HUES48 (cell line): ENCODE results near the gene SDR42E2.
A peak's percentile ranks its signal among the peaks of the same experiment; 100 is the strongest.

Experiments
- H3K27ac ChIP-seq: one replicate; pipeline ENCODE4 v1.7.0; 2013; ENCODE audit warnings: low read depth, low read length, inconsistent platforms
- H3K27me3 ChIP-seq: 2 replicates; pipeline ENCODE4 v1.6.1; 2013; ENCODE audit warnings: mild to moderate bottlenecking, low read length; ENCODE audit not compliant: control insufficient read depth, insufficient read depth
- H3K36me3 ChIP-seq: 2 replicates; pipeline ENCODE4 v1.6.1; 2013; ENCODE audit warnings: low read length; ENCODE audit not compliant: control insufficient read depth, insufficient read depth
- H3K4me1 ChIP-seq: 2 replicates; pipeline ENCODE4 v1.6.1; 2013; ENCODE audit warnings: mild to moderate bottlenecking, low read length; ENCODE audit not compliant: control insufficient read depth, insufficient read depth
- H3K4me3 ChIP-seq: 2 replicates; pipeline ENCODE4 v1.5.1; 2013; ENCODE audit warnings: mild to moderate bottlenecking, low read depth, low read length
- H3K9ac ChIP-seq: 2 replicates; pipeline ENCODE4 v1.6.1; 2013; ENCODE audit warnings: mild to moderate bottlenecking, low read depth, low read length, moderate library complexity
- H3K9me3 ChIP-seq: 2 replicates; pipeline ENCODE4 v1.6.1; 2013; ENCODE audit warnings: low read length; ENCODE audit not compliant: control insufficient read depth, insufficient read depth

Gene SDR42E2

DNA sequence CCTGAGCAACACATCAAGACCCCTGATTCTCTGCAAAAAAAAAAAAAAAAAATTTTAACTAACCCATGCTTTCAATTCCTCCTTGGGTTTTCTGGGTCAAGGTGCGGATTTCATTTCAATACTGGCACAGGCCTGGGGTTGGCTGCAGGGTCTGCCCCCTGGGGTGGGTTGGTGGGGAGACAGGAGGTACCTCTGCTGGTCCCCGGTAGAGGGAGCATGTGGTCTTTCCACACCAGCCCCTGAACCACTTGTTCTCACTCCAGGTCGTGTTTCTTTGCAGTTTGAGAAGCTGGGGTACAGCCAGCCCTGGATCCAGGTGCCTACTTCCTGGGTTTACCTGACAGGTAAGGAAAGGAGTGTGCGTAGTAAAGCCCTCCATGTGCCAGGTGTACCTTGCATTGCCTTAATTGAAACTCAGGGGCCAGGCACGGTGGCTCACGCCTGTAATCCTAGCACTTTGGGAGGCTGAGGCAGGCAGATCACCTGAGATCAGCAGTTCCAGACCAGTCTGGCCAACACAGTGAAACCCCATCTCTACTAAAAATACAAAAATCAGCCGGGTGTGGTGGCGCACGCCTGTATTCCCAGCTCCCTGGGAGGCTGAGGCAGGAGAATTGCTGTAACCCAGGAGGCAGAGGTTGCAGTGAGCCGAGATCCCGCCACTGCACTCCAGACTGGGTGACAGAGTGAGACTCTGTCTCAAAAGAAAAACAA is 21.8 kb downstream of the SDR42E2 start:
- H3K9me3 ChIP-seq: no peaks in the 10 kb centered on the region
- no peak overlapping the region for H3K9ac ChIP-seq
- no peaks in the 10 kb centered on the region for H3K36me3 ChIP-seq
- no peak overlapping the region for H3K4me3 ChIP-seq
- no peak overlapping the region for H3K27ac ChIP-seq
- H3K4me1 ChIP-seq: peaks cover 4% of the 10 kb centered on the region; the same call in 1 of the 2 replicates
- peaks cover under 1% of the 10 kb centered on the region; the same call in 1 of the 2 replicates for H3K27me3 ChIP-seq

DNA sequence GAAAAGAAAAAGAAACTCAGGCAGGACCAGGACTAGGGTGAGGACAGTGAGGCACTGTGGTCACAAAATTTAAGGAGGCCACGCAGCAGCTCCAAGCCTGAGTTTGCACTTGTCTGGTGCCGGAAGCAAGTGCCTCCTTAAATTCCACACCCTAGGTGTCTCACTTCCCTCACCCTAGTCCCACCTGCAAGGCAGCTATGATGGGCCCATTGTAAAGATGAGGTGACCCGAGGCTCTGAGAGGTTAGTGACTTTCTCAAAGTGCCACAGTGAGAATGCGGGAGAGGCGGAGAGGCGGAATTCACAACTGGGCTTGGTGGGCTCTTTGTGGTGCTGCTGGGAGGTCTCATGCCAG is 22.3 kb downstream of the SDR42E2 start:
- Histone ChIP-seq H3K9me3 (no peaks in the 10 kb centered on the region), H3K9ac (no peak overlapping the region), H3K27ac (no peak overlapping the region), H3K4me1 (peaks cover 9% of the 10 kb centered on the region), H3K36me3 (no peaks in the 10 kb centered on the region), H3K4me3 (no peak overlapping the region), H3K27me3 (peaks cover 6% of the 10 kb centered on the region; the same call in 1 of the 2 replicates)

DNA sequence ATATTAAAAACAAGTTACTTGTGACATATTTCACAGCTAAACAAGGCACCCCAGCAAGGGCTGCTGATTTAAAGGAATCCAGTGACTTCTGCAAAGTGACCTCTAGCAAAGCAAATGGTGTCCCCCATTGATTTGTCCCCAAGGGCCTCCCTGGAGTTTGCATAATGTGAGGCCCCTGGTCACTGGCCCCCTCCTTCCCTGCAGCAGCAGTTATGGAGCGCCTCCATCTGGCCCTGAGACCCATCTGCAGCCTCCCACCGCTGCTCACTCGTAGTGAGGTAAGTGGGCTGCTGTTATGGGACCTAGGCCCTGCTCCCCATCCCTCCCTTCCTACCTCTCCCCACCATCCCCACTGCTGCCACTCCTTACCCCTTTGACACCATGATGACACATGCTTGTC is 24.2 kb downstream of the SDR42E2 start:
- Histone ChIP-seq H3K27ac (no peak overlapping the region), H3K9ac (no peak overlapping the region), H3K9me3 (no peaks in the 10 kb centered on the region), H3K27me3 (peaks cover 9% of the 10 kb centered on the region; the same call in 1 of the 2 replicates), H3K36me3 (no peaks in the 10 kb centered on the region), H3K4me1 (peaks cover 12% of the 10 kb centered on the region), H3K4me3 (no peak overlapping the region)

DNA sequence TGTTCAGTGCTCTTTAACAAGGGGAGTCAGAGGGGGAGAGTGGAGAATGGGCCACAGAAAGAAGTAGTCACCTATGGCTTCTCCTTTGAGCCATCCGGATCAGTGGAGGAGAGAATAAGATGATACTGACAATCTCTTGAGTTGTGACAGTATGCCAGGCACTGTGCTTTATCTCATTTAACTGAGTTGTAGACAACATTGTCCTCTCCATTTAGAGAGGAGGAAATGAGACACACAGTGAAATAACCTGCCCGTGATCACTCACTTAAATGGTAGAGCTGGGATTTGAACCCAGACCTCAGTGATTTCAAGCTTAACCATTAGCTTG is 25.9 kb downstream of the SDR42E2 start:
- Histone ChIP-seq H3K9ac (no peak overlapping the region), H3K9me3 (no peaks in the 10 kb centered on the region), H3K27ac (no peak overlapping the region), H3K27me3 (peaks cover 9% of the 10 kb centered on the region; the same call in 1 of the 2 replicates), H3K36me3 (no peaks in the 10 kb centered on the region), H3K4me1 (peaks cover 20% of the 10 kb centered on the region), H3K4me3 (no peak overlapping the region)

DNA sequence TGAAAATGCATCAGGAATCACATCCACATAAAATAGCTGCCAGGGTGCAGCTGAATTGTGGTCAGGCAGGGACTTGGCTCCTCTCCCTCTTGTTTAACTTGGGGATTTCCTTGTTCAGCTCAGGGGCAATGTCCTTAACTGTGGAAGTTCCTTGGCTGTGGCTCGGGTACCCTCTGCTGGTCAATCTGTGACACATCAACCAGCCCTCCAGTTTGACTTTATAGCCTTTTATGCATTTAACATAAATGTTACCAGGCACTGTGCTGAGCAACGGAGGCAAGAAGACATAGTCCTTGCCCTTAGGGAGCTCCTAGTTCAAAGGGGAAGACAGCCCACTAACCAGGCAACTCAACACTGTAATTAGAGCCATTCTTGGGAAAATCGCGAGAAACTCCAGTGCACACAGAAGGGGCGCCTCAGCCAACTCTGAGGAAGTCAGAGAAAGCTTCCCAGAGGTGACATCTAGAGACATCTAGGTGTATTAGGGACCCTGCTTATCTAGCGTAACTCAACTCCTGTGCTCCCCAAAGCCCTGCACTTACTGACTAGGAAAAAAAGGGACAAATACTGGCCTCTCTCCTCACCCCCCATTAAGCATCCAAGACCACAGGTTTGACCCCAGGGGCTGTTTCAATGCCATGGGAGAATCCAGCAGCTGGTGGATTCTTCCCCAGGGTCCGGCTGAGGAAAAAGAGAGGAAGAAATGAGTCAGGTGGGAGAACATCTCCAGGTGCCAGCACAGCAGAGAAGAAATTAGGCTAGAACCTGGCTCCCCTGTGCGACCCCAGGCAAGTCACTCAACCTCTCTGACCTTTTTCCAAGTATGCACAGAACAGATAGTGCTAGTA is 26.5 kb downstream of the SDR42E2 start:
- Histone ChIP-seq H3K27me3 (peaks cover 9% of the 10 kb centered on the region; the same call in 1 of the 2 replicates), H3K9me3 (no peaks in the 10 kb centered on the region), H3K27ac (no peak overlapping the region), H3K4me1 (peaks cover 20% of the 10 kb centered on the region), H3K4me3 (peak overlapping the region; percentile 81; the same call in 1 of the 2 replicates), H3K36me3 (no peaks in the 10 kb centered on the region), H3K9ac (no peak overlapping the region)

DNA sequence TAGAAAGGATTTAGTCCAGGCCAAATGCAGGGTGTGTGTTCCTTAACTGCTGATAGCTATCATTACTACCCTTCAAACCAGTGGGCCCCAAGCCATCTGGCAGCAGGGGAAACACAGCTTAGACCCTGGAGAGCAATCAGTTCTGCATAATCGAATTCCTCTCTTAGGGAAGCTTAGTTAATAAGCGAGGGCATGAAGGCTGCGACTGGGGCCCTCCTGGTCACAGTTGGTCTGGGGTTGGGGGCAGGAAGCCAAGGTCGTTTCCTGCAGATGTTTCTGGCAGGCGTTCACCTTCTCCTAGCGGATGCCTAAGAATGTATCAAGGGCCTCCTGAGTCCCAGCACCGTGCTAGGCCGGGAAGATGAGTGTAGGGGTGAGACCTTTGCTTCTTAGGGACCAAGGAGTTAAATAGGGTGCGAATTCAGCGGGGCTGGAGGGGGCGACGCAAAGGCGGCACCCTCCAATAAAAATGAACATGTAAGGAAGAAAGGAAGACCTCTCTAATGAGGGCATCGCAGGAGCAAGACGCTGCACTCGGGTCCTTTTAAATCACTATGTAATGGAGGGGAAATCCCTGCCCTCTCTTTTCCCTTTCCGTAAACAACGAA is 27.3 kb downstream of the SDR42E2 start:
- H3K9ac ChIP-seq: no peak overlapping the region; the same call in 1 of the 2 replicates
- no peaks in the 10 kb centered on the region for H3K9me3 ChIP-seq
- H3K4me3 ChIP-seq: peak overlapping the region; percentile 81
- H3K27ac ChIP-seq: no peak overlapping the region
- peaks cover 20% of the 10 kb centered on the region for H3K4me1 ChIP-seq
- peaks cover 9% of the 10 kb centered on the region; the same call in 1 of the 2 replicates for H3K27me3 ChIP-seq
- H3K36me3 ChIP-seq: no peaks in the 10 kb centered on the region

DNA sequence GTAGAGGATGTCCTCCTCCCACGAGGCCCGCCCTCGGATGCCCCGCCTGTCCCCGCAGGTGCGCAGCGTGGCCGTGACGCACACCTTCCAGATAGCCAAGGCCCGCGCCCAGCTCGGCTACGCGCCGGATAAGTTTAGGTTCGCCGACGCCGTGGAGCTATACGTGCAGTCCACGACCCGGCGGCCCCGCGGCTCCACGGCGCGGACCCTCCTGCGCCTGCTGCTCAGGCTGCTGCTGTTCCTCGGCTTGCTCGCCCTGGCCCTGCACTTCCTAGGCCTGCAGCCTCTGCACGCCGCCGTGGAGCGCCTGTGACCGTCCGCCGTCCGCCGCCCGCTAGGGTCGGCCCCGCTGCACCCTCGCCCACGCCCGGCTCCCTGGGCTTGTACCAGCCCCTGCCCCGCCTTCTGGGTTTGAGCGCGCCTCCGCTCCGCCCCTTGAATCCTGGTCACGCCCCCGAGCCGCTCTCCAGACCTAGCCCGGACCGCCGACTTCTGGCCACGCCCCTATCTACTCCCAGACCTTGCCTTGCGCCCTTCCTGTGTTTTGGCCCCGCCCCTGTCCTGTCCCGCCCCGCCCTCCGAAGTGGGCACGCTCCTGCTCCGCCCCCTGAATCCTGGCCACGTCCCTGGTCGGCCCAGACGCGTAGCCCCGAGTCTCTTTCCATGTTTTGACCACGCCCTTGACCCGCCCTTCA is 27.9 kb downstream of the SDR42E2 start:
- Histone ChIP-seq H3K9me3 (no peaks in the 10 kb centered on the region), H3K27ac (no peak overlapping the region), H3K4me1 (peaks cover 24% of the 10 kb centered on the region), H3K27me3 (peaks cover 9% of the 10 kb centered on the region; the same call in 1 of the 2 replicates), H3K36me3 (no peaks in the 10 kb centered on the region), H3K4me3 (peak overlapping the region; percentile 81), H3K9ac (no peak overlapping the region; the same call in 1 of the 2 replicates)

DNA sequence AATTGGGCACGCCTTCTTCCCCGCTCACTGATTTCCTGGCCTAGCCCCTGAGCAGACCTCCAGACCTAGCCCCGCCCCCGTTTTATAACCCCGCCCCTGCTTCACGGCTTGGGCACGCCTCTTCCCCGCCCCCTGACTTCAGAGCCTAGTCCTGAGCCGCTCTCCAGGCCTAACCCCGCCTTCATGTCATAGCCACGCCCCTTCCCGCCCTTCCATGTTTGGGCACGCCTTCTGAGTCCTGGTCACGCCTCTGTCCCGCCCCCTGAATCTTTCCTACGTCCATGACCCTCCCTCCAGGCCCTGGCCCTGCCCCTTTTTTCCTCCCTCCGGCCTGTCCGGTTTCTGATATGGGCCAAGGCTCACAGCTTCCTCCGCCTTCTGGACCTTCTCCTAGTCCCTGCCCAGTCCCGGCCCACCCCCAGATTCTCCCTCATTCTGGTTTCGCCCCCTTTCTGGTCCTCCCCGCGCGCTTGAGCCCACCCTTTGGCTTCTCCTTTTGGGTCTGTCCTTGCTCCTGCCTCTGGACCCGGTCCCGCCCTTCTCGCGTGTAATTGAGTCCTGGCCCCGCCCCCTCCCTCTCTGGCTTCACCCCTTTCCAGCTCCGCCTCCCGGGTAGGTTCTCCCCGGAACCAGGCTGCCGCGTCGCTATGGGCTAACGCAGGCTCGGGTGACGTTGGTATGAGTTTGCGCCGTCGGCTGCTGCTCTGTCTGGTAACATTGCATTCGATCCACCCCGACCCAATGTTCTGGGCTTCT is 28.6 kb downstream of the SDR42E2 start:
- Histone ChIP-seq H3K9ac (0 out of 2 replicates have a peak overlapping the region, but pooled peaks have one; percentile 33), H3K36me3 (no peaks in the 10 kb centered on the region), H3K27ac (peak overlapping the region; percentile 82), H3K4me3 (peak overlapping the region; percentile 82), H3K9me3 (no peaks in the 10 kb centered on the region), H3K4me1 (peaks cover 26% of the 10 kb centered on the region), H3K27me3 (peaks cover 9% of the 10 kb centered on the region; the same call in 1 of the 2 replicates)

DNA sequence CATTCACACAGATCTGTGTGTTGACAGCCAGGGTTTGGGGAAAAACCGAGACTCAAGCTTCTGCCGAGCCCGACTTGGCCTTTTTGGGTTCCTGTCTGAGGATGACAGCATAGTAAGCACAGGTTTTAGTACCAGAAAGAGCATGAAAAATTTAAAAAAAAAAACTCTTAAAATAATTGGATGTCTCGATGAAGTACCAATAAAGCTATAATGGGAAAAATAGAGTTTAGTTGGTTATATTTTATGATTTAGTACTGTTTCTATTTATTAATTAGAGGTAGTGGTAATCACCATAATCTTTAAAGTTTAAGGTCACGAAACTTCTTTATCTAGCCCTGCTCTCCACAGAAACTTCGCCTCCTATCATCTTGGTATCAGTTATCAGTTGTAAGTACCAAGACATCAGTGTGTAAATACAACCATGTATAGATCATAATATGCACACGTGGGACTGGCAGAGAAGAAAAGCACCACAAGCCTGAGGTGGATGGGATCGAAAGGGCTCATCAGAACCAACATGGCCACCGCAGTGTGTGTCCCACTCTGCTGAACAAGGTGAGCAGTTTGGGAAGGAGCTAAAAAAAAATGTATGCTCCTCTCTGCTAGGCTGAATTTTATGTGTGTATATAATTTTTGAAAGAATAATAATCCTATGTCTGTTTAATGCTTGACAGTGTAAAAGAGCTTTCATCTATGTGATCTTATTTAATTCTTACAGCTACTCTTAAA is 29.4 kb downstream of the SDR42E2 start:
- no peaks in the 10 kb centered on the region for H3K36me3 ChIP-seq
- H3K27ac ChIP-seq: peak overlapping the region; percentile 82
- H3K27me3 ChIP-seq: peaks cover 9% of the 10 kb centered on the region; the same call in 1 of the 2 replicates
- H3K9me3 ChIP-seq: no peaks in the 10 kb centered on the region
- peak overlapping the region; percentile 82 for H3K4me3 ChIP-seq
- no peak overlapping the region for H3K9ac ChIP-seq
- H3K4me1 ChIP-seq: peaks cover 26% of the 10 kb centered on the region
